ENCODE measurements around the gene KCND3. TPM values are rescaled to one million over a fixed set of nuclear protein-coding genes. Genes with fewer than 3 reads are reported as not detected.

The KCND3 gene
- polyA plus RNA-seq, 1 donor (not counting 4 experiments of a cell fraction or from before 2014, with no cell fraction given), result 0.21 TPM

GRCh38 chr1:111792249-111792648, 197.2 kb downstream of the KCND3 start:
- Histone ChIP-seq H3K79me2 (ENCODE audit: control insufficient read depth, insufficient read depth, low read length) (no peaks in the 10 kb centered on the region), H3K4me3 (ENCODE audit: control insufficient read depth in 2 of 3, extremely low read depth in 1 of 3, insufficient read depth in 2 of 3, low read depth in 1 of 3, low read length in 3 of 3) (no peak overlapping the region), H3K9me1 (ENCODE audit: control insufficient read depth, extremely low read depth, insufficient read depth, low read length) (no peaks in the 10 kb centered on the region), H3K9ac (ENCODE audit: control insufficient read depth, extremely low read depth, insufficient read depth, low read length) (no peak overlapping the region), H3K36me3 (ENCODE audit: control insufficient read depth in 2 of 2, extremely low read depth in 1 of 2, insufficient read depth in 2 of 2, low read length in 2 of 2) (no peaks in the 10 kb centered on the region), H3K4me2 (ENCODE audit: control insufficient read depth, extremely low read depth, insufficient read depth, low read depth, low read length) (no peak overlapping the region), H2AFZ (ENCODE audit: control insufficient read depth, low read length) (no peak overlapping the region), H3K27me3 (ENCODE audit: control insufficient read depth, extremely low read depth, insufficient read depth, low read length) (peaks cover 4% of the 10 kb centered on the region), H4K20me1 (ENCODE audit: control insufficient read depth, extremely low read depth, insufficient read depth, low read length) (no peaks in the 10 kb centered on the region), H3K4me1 (ENCODE audit: control insufficient read depth, extremely low read depth, insufficient read depth, low read length) (no peaks in the 10 kb centered on the region), H3K9me3 (ENCODE audit: control insufficient read depth, low read depth, low read length) (no peaks in the 10 kb centered on the region), H3K27ac (ENCODE audit: control insufficient read depth, insufficient read depth, low read length) (no peak overlapping the region)
- dilution Hi-C loops (cut with MboI; ENCODE audit: extremely low pct_ligation_motif_present, low sequenced_read_pairs), result no loop called here
- DNase-seq (ENCODE audit: low read depth, low spot score) (no peak), FAIRE-seq (no peak)
- no peak for TF ChIP-seq EZH2 (IDR thresholded peaks at IDR 0.05; ENCODE audit: low read length)
- no peak for TF ChIP-seq CTCF (optimal IDR thresholded peaks at IDR 0.05 in 1 of 3, IDR thresholded peaks at IDR 0.05 in 1 of 3, conservative IDR thresholded peaks at IDR 0.05 in 1 of 3; ENCODE audit: extremely low read depth in 1 of 3, insufficient read depth in 2 of 3, low read length in 3 of 3)

- Histone ChIP-seq H3K9me3 (ENCODE audit: control insufficient read depth, low read depth, low read length) (no peaks in the 10 kb centered on the region), H2AFZ (ENCODE audit: control insufficient read depth, low read length) (no peak overlapping the region), H4K20me1 (ENCODE audit: control insufficient read depth, extremely low read depth, insufficient read depth, low read length) (no peaks in the 10 kb centered on the region), H3K9ac (ENCODE audit: control insufficient read depth, extremely low read depth, insufficient read depth, low read length) (no peak overlapping the region), H3K79me2 (ENCODE audit: control insufficient read depth, insufficient read depth, low read length) (no peaks in the 10 kb centered on the region), H3K4me2 (ENCODE audit: control insufficient read depth, extremely low read depth, insufficient read depth, low read depth, low read length) (no peak overlapping the region), H3K27me3 (ENCODE audit: control insufficient read depth, extremely low read depth, insufficient read depth, low read length) (peaks cover 3% of the 10 kb centered on the region), H3K9me1 (ENCODE audit: control insufficient read depth, extremely low read depth, insufficient read depth, low read length) (no peaks in the 10 kb centered on the region), H3K4me3 (ENCODE audit: control insufficient read depth in 2 of 3, extremely low read depth in 1 of 3, insufficient read depth in 2 of 3, low read depth in 1 of 3, low read length in 3 of 3) (no peak overlapping the region), H3K27ac (ENCODE audit: control insufficient read depth, insufficient read depth, low read length) (no peak overlapping the region), H3K36me3 (ENCODE audit: control insufficient read depth in 2 of 2, extremely low read depth in 1 of 2, insufficient read depth in 2 of 2, low read length in 2 of 2) (no peaks in the 10 kb centered on the region), H3K4me1 (ENCODE audit: control insufficient read depth, extremely low read depth, insufficient read depth, low read length) (no peaks in the 10 kb centered on the region)
- DNase-seq (ENCODE audit: low read depth, low spot score) (no peak), FAIRE-seq (no peak)
- TF ChIP-seq CTCF (optimal IDR thresholded peaks at IDR 0.05 in 1 of 3, IDR thresholded peaks at IDR 0.05 in 1 of 3, conservative IDR thresholded peaks at IDR 0.05 in 1 of 3; ENCODE audit: extremely low read depth in 1 of 3, insufficient read depth in 2 of 3, low read length in 3 of 3) (no peak), EZH2 (IDR thresholded peaks at IDR 0.05; ENCODE audit: low read length) (no peak)
- dilution Hi-C loops (cut with MboI; ENCODE audit: extremely low pct_ligation_motif_present, low sequenced_read_pairs), result no loop called here
Observed at GRCh38 chr1:111791776-111792175, 197.7 kb downstream of the KCND3 start.

Measured in keratinocyte (primary cell).